GM12874 (cell line): Measurements from ENCODE around the gene LZTR1.

Source experiments
- TF ChIP-seq, protein P1 (sequence below): IDR thresholded peaks from 2 replicates; pipeline ENCODE4 v1.5.1; 2011; ENCODE audit warnings: low read depth, mild to moderate bottlenecking, control low read depth, low read length, moderate library complexity; ENCODE audit not compliant: insufficient read depth

The LZTR1 gene

GRCh38 chr22:20963201-20964052 lies 18.7 kb upstream of the LZTR1 start:
- TF ChIP-seq, protein P1, sequence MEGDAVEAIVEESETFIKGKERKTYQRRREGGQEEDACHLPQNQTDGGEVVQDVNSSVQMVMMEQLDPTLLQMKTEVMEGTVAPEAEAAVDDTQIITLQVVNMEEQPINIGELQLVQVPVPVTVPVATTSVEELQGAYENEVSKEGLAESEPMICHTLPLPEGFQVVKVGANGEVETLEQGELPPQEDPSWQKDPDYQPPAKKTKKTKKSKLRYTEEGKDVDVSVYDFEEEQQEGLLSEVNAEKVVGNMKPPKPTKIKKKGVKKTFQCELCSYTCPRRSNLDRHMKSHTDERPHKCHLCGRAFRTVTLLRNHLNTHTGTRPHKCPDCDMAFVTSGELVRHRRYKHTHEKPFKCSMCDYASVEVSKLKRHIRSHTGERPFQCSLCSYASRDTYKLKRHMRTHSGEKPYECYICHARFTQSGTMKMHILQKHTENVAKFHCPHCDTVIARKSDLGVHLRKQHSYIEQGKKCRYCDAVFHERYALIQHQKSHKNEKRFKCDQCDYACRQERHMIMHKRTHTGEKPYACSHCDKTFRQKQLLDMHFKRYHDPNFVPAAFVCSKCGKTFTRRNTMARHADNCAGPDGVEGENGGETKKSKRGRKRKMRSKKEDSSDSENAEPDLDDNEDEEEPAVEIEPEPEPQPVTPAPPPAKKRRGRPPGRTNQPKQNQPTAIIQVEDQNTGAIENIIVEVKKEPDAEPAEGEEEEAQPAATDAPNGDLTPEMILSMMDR: no peak

- TF ChIP-seq, protein P1: no peak
Measured at GRCh38 chr22:20964090-20964798, 17.9 kb upstream of the LZTR1 start.

- TF ChIP-seq, protein P1: no peak
Measured at GRCh38 chr22:20964799-20965103, 17.3 kb upstream of the LZTR1 start.

DNA sequence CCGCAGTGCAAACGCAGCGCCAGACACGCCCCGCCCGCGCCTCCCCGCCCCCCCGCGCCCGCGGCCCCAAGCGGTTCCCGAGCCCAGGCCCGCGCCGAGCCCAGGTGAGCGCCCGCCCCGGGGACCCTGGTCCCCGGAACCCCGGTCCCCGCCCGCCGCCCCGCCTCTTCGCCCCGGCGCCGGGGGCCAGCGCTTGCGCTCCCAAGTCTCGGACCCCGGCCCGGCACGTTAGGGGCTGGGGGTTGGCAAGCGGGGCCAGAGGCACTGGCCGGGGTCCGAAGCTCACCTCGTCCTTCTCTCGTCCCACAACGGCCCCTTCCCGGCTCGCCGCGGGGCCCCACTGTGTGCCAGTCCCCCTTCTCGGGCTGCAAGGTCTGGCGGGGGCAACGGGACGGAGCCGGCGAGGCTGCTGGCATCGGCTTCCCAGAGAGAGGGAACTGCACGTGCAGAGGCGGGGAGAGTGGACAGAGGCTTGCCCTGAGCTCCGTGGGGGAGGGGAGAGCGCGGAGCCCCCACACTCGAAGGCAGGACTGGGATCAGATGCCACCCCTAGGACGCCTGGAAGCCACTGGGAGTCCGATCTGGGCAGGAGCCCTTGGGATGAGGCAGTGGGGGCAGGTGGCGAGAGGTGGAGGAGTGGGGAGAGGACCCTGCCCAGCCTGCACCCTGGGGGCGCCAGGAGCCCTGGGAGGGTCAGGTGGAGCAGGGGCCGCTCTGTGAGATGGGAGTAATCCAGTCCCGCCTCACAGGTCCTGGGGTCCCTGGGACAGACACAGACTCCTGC lies 16.8 kb upstream of the LZTR1 start:
- TF ChIP-seq, protein P1: no peak

- TF ChIP-seq, protein P1: no peak
Measured at GRCh38 chr22:20965888-20966855, 15.9 kb upstream of the LZTR1 start.

DNA sequence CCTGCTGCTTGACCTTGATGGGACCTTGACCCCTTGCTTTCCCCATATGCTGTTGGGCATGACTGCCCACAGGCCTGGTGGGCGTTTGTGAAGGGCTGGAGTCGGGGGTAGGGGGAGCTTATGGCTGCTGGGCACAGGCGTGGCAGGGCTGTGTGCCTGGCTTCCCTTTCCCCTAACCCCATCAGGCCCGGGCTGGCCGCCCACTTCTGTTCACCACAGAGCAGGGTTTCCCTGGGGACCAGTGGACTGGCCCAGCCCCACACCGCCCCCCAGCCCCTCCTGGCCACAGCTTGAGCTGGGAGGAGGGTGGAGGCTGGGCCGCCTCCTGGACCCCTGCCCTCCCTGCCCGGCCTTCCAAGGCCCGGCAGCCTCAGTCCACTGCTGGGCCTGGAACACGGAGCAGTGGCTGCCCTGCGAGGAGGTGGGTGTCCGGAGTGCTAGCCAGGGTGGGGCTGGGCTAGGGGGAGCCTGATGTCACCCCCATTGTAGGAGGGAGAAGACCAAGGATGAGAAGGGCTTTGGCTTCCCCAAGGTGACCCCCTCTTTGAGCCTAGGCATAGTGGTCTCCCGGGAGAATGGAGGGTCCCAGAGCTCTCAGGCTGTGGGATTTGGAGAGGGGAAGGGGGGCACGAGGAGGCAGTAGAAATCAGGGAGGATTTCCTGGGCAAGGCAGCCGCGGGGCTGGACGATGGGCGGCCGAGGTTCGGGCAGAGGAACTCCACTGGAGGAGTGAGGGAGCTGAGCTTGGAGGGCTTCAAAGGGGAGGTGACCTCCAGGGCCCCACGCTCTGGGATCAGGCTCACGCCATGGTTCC lies 15.0 kb upstream of the LZTR1 start, which contains the start of gene AIFM3:
Gene AIFM3, plus strand, starts transcription at position 373 of the 814 bp plus-strand sequence. CDS start 690 bp downstream, outside the sequence.
- TF ChIP-seq, protein P1: no peak
